Endodermal cell (in vitro differentiated cells): ENCODE data around the gene MOSPD3. TPM values are rescaled to one million over a fixed set of nuclear protein-coding genes. Genes with fewer than 3 reads are reported as not detected.

Experiments
- DNase-seq: peaks from one replicate; pipeline ENCODE4 v3.0.0-alpha.2; 2017
- H3K27ac ChIP-seq: 2 replicates; pipeline ENCODE4 v1.5.1; 2013; ENCODE audit warnings: mild to moderate bottlenecking, low read depth, low read length, moderate library complexity
- H3K27me3 ChIP-seq: 2 replicates; pipeline ENCODE4 v1.6.1; 2013; ENCODE audit warnings: mild to moderate bottlenecking, low read length, moderate library complexity; ENCODE audit not compliant: insufficient read depth, control insufficient read depth, poor library complexity, severe bottlenecking
- H3K36me3 ChIP-seq: 2 replicates; pipeline ENCODE4 v1.7.0; 2013; ENCODE audit warnings: mild to moderate bottlenecking, low read length, moderate library complexity; ENCODE audit not compliant: control insufficient read depth, insufficient read depth
- H3K4me1 ChIP-seq: one replicate; pipeline ENCODE4 v1.7.0; 2013; ENCODE audit warnings: low read length; ENCODE audit not compliant: control insufficient read depth, insufficient read depth
- H3K4me3 ChIP-seq: 2 replicates; pipeline ENCODE4 v1.5.1; 2013; ENCODE audit warnings: mild to moderate bottlenecking, low read length, moderate library complexity
- H3K9ac ChIP-seq: 2 replicates; pipeline ENCODE4 v1.6.1; 2013; ENCODE audit warnings: mild to moderate bottlenecking, low read length, moderate library complexity; ENCODE audit not compliant: poor library complexity, severe bottlenecking; ENCODE audit errors: extremely low read depth
- H3K9me3 ChIP-seq: 2 replicates; pipeline ENCODE4 v1.6.1; 2013; ENCODE audit warnings: mild to moderate bottlenecking, low read length, moderate library complexity; ENCODE audit not compliant: control insufficient read depth
- H3K27ac Mint-ChIP-seq: 2 replicates; pipeline ENCODE4 v1.8.0; 2020; ENCODE audit warnings: mixed read lengths
- H3K27me3 Mint-ChIP-seq: 2 replicates; pipeline ENCODE4 v1.8.0; 2021; ENCODE audit warnings: mild to moderate bottlenecking, mixed read lengths; ENCODE audit not compliant: insufficient read depth
- H3K36me3 Mint-ChIP-seq: 2 replicates; pipeline ENCODE4 v1.8.0; 2020; ENCODE audit warnings: low read depth, mixed read lengths
- H3K4me1 Mint-ChIP-seq: 2 replicates; pipeline ENCODE4 v1.8.0; 2020; ENCODE audit warnings: mixed read lengths
- H3K4me3 Mint-ChIP-seq: 2 replicates; pipeline ENCODE4 v1.8.0; 2020; ENCODE audit warnings: mild to moderate bottlenecking, moderate library complexity, mixed read lengths
- H3K9me3 Mint-ChIP-seq: 2 replicates; pipeline ENCODE4 v1.8.0; 2020; ENCODE audit warnings: mild to moderate bottlenecking, mixed read lengths
- CTCF ChIP-seq: fragments of 200-600 bp; sonication (generic); conservative IDR thresholded peaks from 2 replicates; pipeline ENCODE4 v1.5.0; 2021; ENCODE audit warnings: antibody characterized with exemption, mild to moderate bottlenecking
- WGBS, 2 experiments: methylation state at CpG; one replicate each; pipeline versions ENCODE4 v1.1.5 to v1.1.7; 2013; ENCODE audit warnings: missing lambda C conversion rate in 2 of 2, mixed read lengths in 1 of 2; ENCODE audit not compliant: insufficient coverage in 1 of 2, insufficient read length in 1 of 2; 5-methylcytosine and 5-hydroxymethylcytosine counted together
- total RNA-seq, 2 donors: library from RNA; stranded (reverse); fragmentation: NEBNext Ultra II Directional in 1 of 2; extraction: Animal tissue kit (Norgen Biotek cat#: 25700) in 1 of 2; gene quantifications; 2 replicates in 1 of 2; 3 replicates in 1 of 2; pipeline ENCODE4 v1.2.1, GENCODE V29; 2021

MOSPD3 gene
- total RNA-seq, 2 donors from 2014 or later = 19.8 to 25.5 TPM

- H3K4me3 Mint-ChIP-seq = peak overlapping the region; percentile 18
- peak; percentile 73 for DNase-seq
- Histone ChIP-seq H3K27me3 (no peaks in the 10 kb centered on the region), H3K27ac (no peak overlapping the region), H3K9me3 (no peaks in the 10 kb centered on the region), H3K36me3 (no peaks in the 10 kb centered on the region), H3K4me3 (no peak overlapping the region), H3K9ac (no peak overlapping the region), H3K4me1 (peaks cover 4% of the 10 kb centered on the region)
- no peak overlapping the region for H3K27ac Mint-ChIP-seq
- WGBS, 2 experiments = 46 to 50% methylated on average over 7 of the region's 7 CpGs
- no peaks in the 10 kb centered on the region for H3K9me3 Mint-ChIP-seq
- H3K27me3 Mint-ChIP-seq = peaks cover 20% of the 10 kb centered on the region
- no peak for TF ChIP-seq CTCF
- no peaks in the 10 kb centered on the region for H3K36me3 Mint-ChIP-seq
- peaks cover 26% of the 10 kb centered on the region for H3K4me1 Mint-ChIP-seq
Observed at GRCh38 chr7:100589341-100589947, 22.9 kb upstream of the MOSPD3 start.

- no peak overlapping the region for H3K4me3 ChIP-seq
- H3K36me3 ChIP-seq = no peaks in the 10 kb centered on the region
- H3K9ac ChIP-seq = no peak overlapping the region
- no peak overlapping the region for H3K27ac ChIP-seq
- WGBS, 2 experiments = 85 to 94% methylated on average over 14 to 20 of the region's 20 CpGs
- H3K27ac Mint-ChIP-seq = no peak overlapping the region
- no peaks in the 10 kb centered on the region for H3K4me1 ChIP-seq
- H3K4me1 Mint-ChIP-seq = peaks cover 20% of the 10 kb centered on the region
- H3K9me3 Mint-ChIP-seq = no peaks in the 10 kb centered on the region
- peak overlapping the region; percentile 18 for H3K4me3 Mint-ChIP-seq
- H3K9me3 ChIP-seq = no peaks in the 10 kb centered on the region
- H3K27me3 Mint-ChIP-seq = peaks cover 23% of the 10 kb centered on the region
- no peaks in the 10 kb centered on the region for H3K27me3 ChIP-seq
- no peak for DNase-seq
- TF ChIP-seq CTCF = no peak
- H3K36me3 Mint-ChIP-seq = no peaks in the 10 kb centered on the region
Observed at GRCh38 chr7:100590077-100590737, 22.1 kb upstream of the MOSPD3 start.

- H3K27me3 Mint-ChIP-seq = peaks cover 27% of the 10 kb centered on the region
- WGBS, 2 experiments = 94% methylated on average over 14 to 17 of the region's 17 CpGs
- peaks cover 20% of the 10 kb centered on the region for H3K4me1 Mint-ChIP-seq
Observed at GRCh38 chr7:100591596-100591995, 20.7 kb upstream of the MOSPD3 start.

More at GRCh38 chr7:100591596-100591995, 20.7 kb upstream of the MOSPD3 start:
- H3K27ac ChIP-seq = no peak overlapping the region
- H3K36me3 ChIP-seq = no peaks in the 10 kb centered on the region
- no peak overlapping the region for H3K27ac Mint-ChIP-seq
- H3K27me3 ChIP-seq = no peaks in the 10 kb centered on the region
- DNase-seq = no peak
- H3K9me3 Mint-ChIP-seq = no peaks in the 10 kb centered on the region
- H3K36me3 Mint-ChIP-seq = no peaks in the 10 kb centered on the region
- H3K4me1 ChIP-seq = no peaks in the 10 kb centered on the region
- no peak overlapping the region for H3K9ac ChIP-seq
- H3K4me3 ChIP-seq = no peak overlapping the region
- H3K4me3 Mint-ChIP-seq = no peak overlapping the region
- TF ChIP-seq CTCF = no peak
- no peaks in the 10 kb centered on the region for H3K9me3 ChIP-seq
